HG03457 (cell line): ENCODE data around the gene LIPM.
A peak's percentile ranks its signal among the peaks of the same experiment; 100 is the strongest.

Source experiments
- ATAC-seq: cut with Tn5 transposase; IDR thresholded peaks from one replicate; pipeline ENCODE4 v1.9.1; 2021; ENCODE audit warnings: moderate number of reproducible peaks; ENCODE audit not compliant: unreplicated experiment

Gene LIPM

GRCh38 chr10:88802523-88803285 lies at the start of gene LIPM:
TSS of gene LIPM (plus strand) at chr10:88802730. CDS start at chr10:88802897, 167 bp downstream.
- ATAC-seq: no peak

GRCh38 chr10:88754287-88754686 lies 48.2 kb upstream of the LIPM start:
- no peak for ATAC-seq

- ATAC-seq: peak; percentile 61
Observed at GRCh38 chr10:88755753-88756152, 46.8 kb upstream of the LIPM start.

- no peak for ATAC-seq
Observed at GRCh38 chr10:88756660-88757059, 45.9 kb upstream of the LIPM start.

GRCh38 chr10:88759366-88760101 lies 43.0 kb upstream of the LIPM start, which contains the start of gene LIPN:
TSS of gene LIPN (plus strand) at chr10:88760020. CDS start at chr10:88761406, 1,386 bp downstream.
- no peak for ATAC-seq

- no peak for ATAC-seq
Observed at GRCh38 chr10:88762906-88763305, 39.6 kb upstream of the LIPM start.

- ATAC-seq: no peak
Observed at GRCh38 chr10:88763441-88763840, 39.1 kb upstream of the LIPM start.

- ATAC-seq: no peak
Observed at GRCh38 chr10:88764110-88764509, 38.4 kb upstream of the LIPM start.

- ATAC-seq: no peak
Observed at GRCh38 chr10:88765816-88766215, 36.7 kb upstream of the LIPM start.

GRCh38 chr10:88769384-88769783 lies 33.1 kb upstream of the LIPM start:
- no peak for ATAC-seq

GRCh38 chr10:88781206-88781605 lies 21.3 kb upstream of the LIPM start:
- no peak for ATAC-seq

GRCh38 chr10:88782222-88782621 lies 20.3 kb upstream of the LIPM start:
- no peak for ATAC-seq

- ATAC-seq: no peak
Observed at GRCh38 chr10:88783724-88784123, 18.8 kb upstream of the LIPM start.

- no peak for ATAC-seq
Observed at GRCh38 chr10:88786032-88786770, 16.3 kb upstream of the LIPM start.

- no peak for ATAC-seq
Observed at GRCh38 chr10:88787463-88787862, 15.1 kb upstream of the LIPM start.

GRCh38 chr10:88788924-88789323 lies 13.6 kb upstream of the LIPM start:
- ATAC-seq: no peak

GRCh38 chr10:88791924-88792323 lies 10.6 kb upstream of the LIPM start:
- no peak for ATAC-seq

GRCh38 chr10:88792661-88793060 lies 9.9 kb upstream of the LIPM start:
- ATAC-seq: no peak

GRCh38 chr10:88793712-88794299 lies 8.7 kb upstream of the LIPM start:
- ATAC-seq: no peak

GRCh38 chr10:88794731-88795130 lies 7.8 kb upstream of the LIPM start:
- ATAC-seq: no peak
